GM12801 (cell line): Measurements from ENCODE around the gene A4GALT.

Source experiments
- CTCF ChIP-seq: IDR thresholded peaks from one replicate; pipeline ENCODE4 v1.5.1; 2011; ENCODE audit warnings: control low read depth; ENCODE audit not compliant: insufficient read length; ENCODE audit errors: extremely low read depth

A4GALT gene, protein sequence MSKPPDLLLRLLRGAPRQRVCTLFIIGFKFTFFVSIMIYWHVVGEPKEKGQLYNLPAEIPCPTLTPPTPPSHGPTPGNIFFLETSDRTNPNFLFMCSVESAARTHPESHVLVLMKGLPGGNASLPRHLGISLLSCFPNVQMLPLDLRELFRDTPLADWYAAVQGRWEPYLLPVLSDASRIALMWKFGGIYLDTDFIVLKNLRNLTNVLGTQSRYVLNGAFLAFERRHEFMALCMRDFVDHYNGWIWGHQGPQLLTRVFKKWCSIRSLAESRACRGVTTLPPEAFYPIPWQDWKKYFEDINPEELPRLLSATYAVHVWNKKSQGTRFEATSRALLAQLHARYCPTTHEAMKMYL

DNA sequence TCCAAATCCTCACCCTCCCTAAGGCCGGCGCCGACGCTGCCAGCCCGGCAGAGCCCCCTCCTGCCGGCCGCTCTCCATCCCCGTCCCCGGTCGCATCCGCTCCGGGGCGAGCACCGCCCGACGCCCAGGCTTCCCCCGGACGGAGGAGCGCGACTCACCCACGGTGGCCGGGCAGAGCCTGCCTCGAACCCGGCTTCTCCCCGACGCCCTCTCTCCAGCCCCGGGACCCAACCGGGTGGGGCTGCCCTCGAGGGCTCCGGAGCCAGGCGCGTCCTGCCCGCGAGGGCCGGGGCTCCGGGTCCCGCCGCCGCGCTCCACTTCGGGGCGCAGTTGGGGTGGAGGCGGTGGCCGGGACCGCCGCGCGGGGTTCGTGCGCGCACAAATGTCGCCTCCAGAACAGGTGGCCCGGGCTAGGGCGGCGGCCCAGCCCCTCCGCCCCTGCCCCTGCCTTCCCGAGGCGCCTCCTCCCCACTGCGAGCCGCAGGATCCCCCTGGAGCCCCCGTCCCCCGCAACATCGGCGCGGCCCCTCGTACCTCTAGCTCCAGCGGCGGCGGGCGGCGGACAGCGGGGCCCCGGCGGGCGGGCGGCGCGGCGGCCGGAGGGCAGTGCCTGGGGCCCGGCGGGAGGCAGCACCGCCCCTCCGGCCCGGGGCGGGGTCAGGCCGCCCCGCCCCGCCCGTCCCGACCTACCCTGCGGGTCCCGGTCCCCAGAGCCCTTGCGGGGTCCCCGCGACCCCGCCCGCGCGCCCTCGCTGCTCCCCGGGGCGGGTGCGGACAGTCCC is at the start of gene A4GALT:
Gene A4GALT (minus strand): TSS at position 608 of the 782 bp plus-strand sequence. CDS start 26,919 bp downstream, outside the sequence.
- TF ChIP-seq CTCF, result no peak

DNA sequence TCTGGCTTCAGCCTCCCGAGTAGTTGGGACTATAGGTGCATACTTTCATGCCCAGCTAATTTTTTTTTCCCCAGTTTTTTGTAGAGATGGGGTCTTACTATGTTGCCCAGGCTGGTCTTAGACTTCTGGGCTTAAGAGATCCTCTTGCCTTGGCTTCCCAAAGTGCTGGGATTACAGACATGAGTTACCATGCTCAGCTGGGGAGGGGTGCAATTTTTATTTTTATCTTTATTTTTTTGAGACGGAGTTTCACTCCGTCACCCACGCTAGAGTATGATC is 49.7 kb upstream of the A4GALT start:
- TF ChIP-seq CTCF, result no peak

- TF ChIP-seq CTCF, result no peak
These were observed 49.1 kb upstream of the A4GALT start for GRCh38 chr22:42769574-42770447.

- TF ChIP-seq CTCF, result no peak
These were observed 48.5 kb upstream of the A4GALT start for GRCh38 chr22:42769238-42769573.

- TF ChIP-seq CTCF, result no peak
These were observed 47.8 kb upstream of the A4GALT start for GRCh38 chr22:42768385-42769035.

- no peak for TF ChIP-seq CTCF
These were observed 46.2 kb upstream of the A4GALT start for GRCh38 chr22:42766860-42767259.

DNA sequence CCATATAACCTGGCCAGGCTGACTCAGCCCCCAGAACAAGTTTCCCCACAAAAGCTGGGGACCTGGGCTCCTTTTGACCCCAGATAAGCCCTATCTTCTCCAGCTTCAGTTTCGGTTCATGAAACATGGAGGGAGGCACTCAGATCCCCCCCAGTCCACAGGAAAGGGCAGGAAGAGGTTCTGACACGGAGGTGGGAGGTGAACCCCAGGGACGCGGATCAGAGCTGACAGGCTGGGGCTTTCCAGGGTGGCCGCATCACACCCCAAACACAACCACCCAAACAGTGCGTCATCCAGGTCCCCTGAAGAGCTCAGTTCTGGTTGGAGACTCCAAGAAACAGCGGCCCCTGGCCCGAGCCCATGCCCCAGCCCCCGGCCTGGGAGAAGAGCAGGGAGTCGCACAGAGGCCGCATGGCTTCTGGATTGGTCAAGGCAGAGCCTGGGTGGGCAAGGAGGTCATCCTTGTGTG is 44.3 kb upstream of the A4GALT start:
- TF ChIP-seq CTCF, result no peak
